Endothelial cell of umbilical vein (primary cell): Measurements from ENCODE around the gene KIF17. TPM values are rescaled to one million over a fixed set of nuclear protein-coding genes. Genes with fewer than 3 reads are reported as not detected.

Experiments
- BruUV-seq: library from RNA; stranded (reverse); fragments of 400-500 nt; replicated peaks from 2 replicates; lab custom pipeline; 2021; lab: Mats Ljungman, UMichigan
- CTCF ChIA-PET: fragments of 300-600, 350-600 bp; sonication (Branson Sonifier 250); formaldehyde crosslinking; loops from one replicate; lab custom pipeline; 2021; ENCODE audit warnings: antibody characterized with exemption, inconsistent platforms; lab: Charles Lee
- POLR2A ChIA-PET: fragments of 300-600, 350-600 bp; sonication (Branson Sonifier 250); formaldehyde crosslinking; loops from one replicate; lab custom pipeline; 2021; ENCODE audit warnings: antibody characterized with exemption, inconsistent platforms; lab: Charles Lee
- DNase-seq: peaks from one replicate; pipeline ENCODE4 v3.0.0-alpha.2; 2011; ENCODE audit warnings: low read depth, low spot score
- FAIRE-seq: peaks from 2 replicates; lab custom pipeline; 2011; peaks lifted over from hg19 to GRCh38; lab: Jason Lieb, UNC
- H2AFZ ChIP-seq: 2 replicates; pipeline ENCODE4 v1.6.0; 2012; ENCODE audit warnings: low read depth, low read length, control low read depth, inconsistent platforms
- H3K27ac ChIP-seq: 2 replicates; pipeline ENCODE4 v1.5.1; 2011; ENCODE audit warnings: low read depth, mild to moderate bottlenecking, control low read depth, low read length, moderate library complexity; ENCODE audit not compliant: insufficient read depth
- H3K27me3 ChIP-seq, 2 experiments: 2 replicates each; pipeline versions ENCODE4 v1.6.0 to v1.6.1; 2011; ENCODE audit warnings: low read length in 2 of 2, mixed read lengths in 1 of 2; ENCODE audit not compliant: control insufficient read depth in 2 of 2, insufficient read depth in 2 of 2
- H3K36me3 ChIP-seq, 2 experiments: 2 replicates in 1 of 2; 3 replicates in 1 of 2; pipeline ENCODE4 v1.5.1; 2011; ENCODE audit warnings: low read length in 2 of 2, mild to moderate bottlenecking in 1 of 2, moderate library complexity in 1 of 2; ENCODE audit not compliant: control insufficient read depth in 2 of 2, insufficient read depth in 2 of 2; ENCODE audit errors: extremely low read depth in 1 of 2
- H3K4me1 ChIP-seq: 3 replicates; pipeline ENCODE4 v1.5.1; 2011; ENCODE audit warnings: mild to moderate bottlenecking, low read length; ENCODE audit not compliant: control insufficient read depth, insufficient read depth; ENCODE audit errors: extremely low read depth
- H3K4me2 ChIP-seq: 2 replicates; pipeline ENCODE4 v1.6.1; 2011; ENCODE audit warnings: low read length, control low read depth, mixed read lengths; ENCODE audit not compliant: insufficient read depth
- H3K4me3 ChIP-seq, 3 experiments: fragments of 200-600 bp in 1 of 3; sonication (generic), shearing (Covaris generic) in 1 of 3; replicated peaks in 1 of 3; 2 replicates each; pipeline ENCODE4 v1.5.1; 2011 to 2016; ENCODE audit warnings: control low read depth in 3 of 3, low read length in 3 of 3, mild to moderate bottlenecking in 2 of 3, inconsistent platforms in 1 of 3, low read depth in 1 of 3, moderate library complexity in 1 of 3; ENCODE audit not compliant: insufficient read depth in 1 of 3
- H3K79me2 ChIP-seq: 2 replicates; pipeline ENCODE4 v1.6.0; 2012; ENCODE audit warnings: low read length, inconsistent platforms; ENCODE audit not compliant: control insufficient read depth, insufficient read depth
- H3K9ac ChIP-seq: replicated peaks from 2 replicates; pipeline ENCODE3; 2011; ENCODE audit warnings: low read length, control low read depth; ENCODE audit not compliant: insufficient read depth; ENCODE audit errors: extremely low read depth
- H3K9me1 ChIP-seq: replicated peaks from 3 replicates; pipeline ENCODE4 v1.6.0; 2011; ENCODE audit warnings: mild to moderate bottlenecking, low read length; ENCODE audit not compliant: control insufficient read depth, insufficient read depth; ENCODE audit errors: extremely low read depth
- H3K9me3 ChIP-seq: replicated peaks from 2 replicates; pipeline ENCODE4 v1.5.1; 2012; ENCODE audit warnings: low read length, inconsistent platforms; ENCODE audit not compliant: control insufficient read depth, insufficient read depth
- H4K20me1 ChIP-seq: replicated peaks from 2 replicates; pipeline ENCODE3; 2011; ENCODE audit warnings: mild to moderate bottlenecking, low read length; ENCODE audit not compliant: control insufficient read depth, insufficient read depth; ENCODE audit errors: extremely low read depth
- EZH2 ChIP-seq: IDR thresholded peaks from 2 replicates; pipeline ENCODE4 v1.6.1; 2012; ENCODE audit warnings: borderline replicate concordance, low read depth, mild to moderate bottlenecking, moderate library complexity, low read length, inconsistent platforms; ENCODE audit not compliant: severe bottlenecking
- FOS ChIP-seq: IDR thresholded peaks from 2 replicates; pipeline ENCODE4 v1.6.1; 2011; ENCODE audit warnings: mild to moderate bottlenecking, low read length, moderate library complexity, borderline replicate concordance; ENCODE audit not compliant: insufficient read depth
- GATA2 ChIP-seq: IDR thresholded peaks from 2 replicates; pipeline ENCODE4 v1.7.0; 2011; ENCODE audit warnings: low read depth, mild to moderate bottlenecking, moderate library complexity, mixed read lengths, low read length; ENCODE audit not compliant: insufficient read length, insufficient read depth
- JUN ChIP-seq: IDR thresholded peaks from 2 replicates; pipeline ENCODE4 v1.6.1; 2011; ENCODE audit warnings: borderline replicate concordance, low read depth; ENCODE audit not compliant: insufficient read length, insufficient read depth
- MYC ChIP-seq: IDR thresholded peaks from one replicate; pipeline ENCODE4 v1.6.1; 2011; ENCODE audit warnings: mild to moderate bottlenecking, low read depth, low read length
- POLR2A ChIP-seq: IDR thresholded peaks from 2 replicates; pipeline ENCODE4 v1.6.1; 2012; ENCODE audit warnings: low read depth, mild to moderate bottlenecking, control low read depth, low read length
- POLR2AphosphoS5 ChIP-seq: IDR thresholded peaks from 2 replicates; pipeline ENCODE4 v1.6.1; 2012; ENCODE audit warnings: low read depth, mild to moderate bottlenecking, control low read depth, low read length, moderate library complexity; ENCODE audit not compliant: insufficient read depth
- dilution Hi-C: fragments of 300-500 bp; cut with MboI; formaldehyde crosslinking; loops from one replicate; pipeline ENCODE4 v1.15.0; 2019; ENCODE audit warnings: low sequenced_read_pairs; ENCODE audit not compliant: extremely low pct_ligation_motif_present
- intact Hi-C: fragments of 100-400 bp; cut with micrococcal nuclease; formaldehyde crosslinking; loops from one replicate; pipeline ENCODE4 v1.10.0; 2022
- polyA plus RNA-seq, 4 experiments: library from polyadenylated mRNA; depleted of rRNA in 3 of 4; stranded (reverse) in 3 of 4; unstranded in 1 of 4; fragments of >200 nt; gene quantifications; 2 replicates each; pipeline versions ENCODE4 v1.2.1 to v1.2.3, GENCODE V29; 2011 to 2012; ENCODE audit warnings: missing spikeins in 1 of 4
- total RNA-seq: library from RNA; stranded (reverse); gene quantifications from 2 replicates; pipeline ENCODE4 v1.2.3, GENCODE V29; 2021
- TF ChIP-seq, protein P1 (sequence below), 2 donors: IDR thresholded peaks; 1 replicate in 1 of 2; 2 replicates in 1 of 2; pipeline ENCODE4 v1.5.1; 2011; ENCODE audit warnings: low read length in 2 of 2, mild to moderate bottlenecking in 2 of 2, moderate library complexity in 2 of 2, control low read depth in 1 of 2, inconsistent platforms in 1 of 2, low read depth in 1 of 2; ENCODE audit not compliant: insufficient read depth in 1 of 2; ENCODE audit errors: extremely low read depth in 1 of 2
- TF ChIP-seq, protein P2 (sequence below): IDR thresholded peaks from 2 replicates; pipeline ENCODE4 v1.6.1; 2011; ENCODE audit not compliant: insufficient read depth, insufficient read length

KIF17 gene
- total and polyA plus RNA-seq, 2 donors (not counting 3 experiments of a cell fraction or from before 2014, with no cell fraction given), result 1.1 to 1.5 TPM

DNA sequence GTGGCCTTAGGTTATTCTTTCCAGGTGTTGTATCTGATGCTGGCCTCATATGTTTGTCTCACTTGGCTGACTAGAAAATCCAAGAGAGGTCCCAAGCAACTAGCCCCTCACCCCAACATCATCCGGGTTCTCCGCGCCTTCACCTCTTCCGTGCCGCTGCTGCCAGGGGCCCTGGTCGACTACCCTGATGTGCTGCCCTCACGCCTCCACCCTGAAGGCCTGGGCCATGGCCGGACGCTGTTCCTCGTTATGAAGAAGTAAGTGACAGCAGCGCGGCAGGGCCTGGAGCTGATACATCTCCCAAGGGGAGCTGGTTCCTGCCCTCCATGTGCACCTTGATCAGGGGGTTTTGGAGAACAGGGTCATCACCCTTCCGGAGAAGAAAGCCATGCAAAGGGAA, 73.4 kb downstream of the KIF17 start:
- Histone ChIP-seq H4K20me1 (no peaks in the 10 kb centered on the region), H3K36me3 (peaks cover 2 to 29% of the 10 kb centered on the region in 2 experiments), H2AFZ (no peak overlapping the region), H3K9me3 (no peaks in the 10 kb centered on the region), H3K4me1 (no peaks in the 10 kb centered on the region), H3K4me2 (no peak overlapping the region), H3K9me1 (no peaks in the 10 kb centered on the region), H3K4me3 (no peak overlapping the region), H3K9ac (no peak overlapping the region), H3K27ac (no peak overlapping the region), H3K27me3 (no peaks in the 10 kb centered on the region), H3K79me2 (no peaks in the 10 kb centered on the region)
- DNase-seq (no peak), FAIRE-seq (no peak)
- CTCF ChIA-PET, result no interaction called here
- no TSS peak for BruUV-seq
- TF ChIP-seq POLR2AphosphoS5 (no peak), MYC (no peak), JUN (no peak)
- TF ChIP-seq, protein P1, sequence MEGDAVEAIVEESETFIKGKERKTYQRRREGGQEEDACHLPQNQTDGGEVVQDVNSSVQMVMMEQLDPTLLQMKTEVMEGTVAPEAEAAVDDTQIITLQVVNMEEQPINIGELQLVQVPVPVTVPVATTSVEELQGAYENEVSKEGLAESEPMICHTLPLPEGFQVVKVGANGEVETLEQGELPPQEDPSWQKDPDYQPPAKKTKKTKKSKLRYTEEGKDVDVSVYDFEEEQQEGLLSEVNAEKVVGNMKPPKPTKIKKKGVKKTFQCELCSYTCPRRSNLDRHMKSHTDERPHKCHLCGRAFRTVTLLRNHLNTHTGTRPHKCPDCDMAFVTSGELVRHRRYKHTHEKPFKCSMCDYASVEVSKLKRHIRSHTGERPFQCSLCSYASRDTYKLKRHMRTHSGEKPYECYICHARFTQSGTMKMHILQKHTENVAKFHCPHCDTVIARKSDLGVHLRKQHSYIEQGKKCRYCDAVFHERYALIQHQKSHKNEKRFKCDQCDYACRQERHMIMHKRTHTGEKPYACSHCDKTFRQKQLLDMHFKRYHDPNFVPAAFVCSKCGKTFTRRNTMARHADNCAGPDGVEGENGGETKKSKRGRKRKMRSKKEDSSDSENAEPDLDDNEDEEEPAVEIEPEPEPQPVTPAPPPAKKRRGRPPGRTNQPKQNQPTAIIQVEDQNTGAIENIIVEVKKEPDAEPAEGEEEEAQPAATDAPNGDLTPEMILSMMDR (IDR thresholded peaks at IDR 0.05; ENCODE audit: extremely low read depth in 1 of 2, insufficient read depth in 1 of 2, low read depth in 1 of 2, low read length in 2 of 2), result no peak
- TF ChIP-seq, protein P2, sequence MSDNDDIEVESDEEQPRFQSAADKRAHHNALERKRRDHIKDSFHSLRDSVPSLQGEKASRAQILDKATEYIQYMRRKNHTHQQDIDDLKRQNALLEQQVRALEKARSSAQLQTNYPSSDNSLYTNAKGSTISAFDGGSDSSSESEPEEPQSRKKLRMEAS, result no peak
- dilution Hi-C loops (no loop called here), intact Hi-C loops (no loop called here)
- POLR2A ChIA-PET, result no interaction called here

DNA sequence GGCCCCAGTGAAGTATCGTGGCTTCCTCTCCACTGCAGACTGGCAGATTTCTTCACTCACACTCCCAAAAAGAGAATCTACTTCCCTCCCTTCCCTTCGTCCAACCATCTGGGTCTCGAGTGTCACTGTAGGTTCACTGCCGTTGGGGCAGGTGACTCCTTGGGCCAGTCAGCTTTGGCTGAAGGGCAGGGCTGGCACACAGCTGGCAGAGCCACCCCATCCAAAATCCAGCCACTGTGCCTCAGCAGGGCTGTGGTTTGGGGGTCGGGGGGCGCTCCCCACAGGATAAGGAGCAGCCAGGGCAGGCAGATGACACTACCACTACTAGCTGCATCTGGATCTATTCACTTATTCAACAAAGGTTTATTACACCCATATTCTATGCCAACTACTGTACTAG, 74.7 kb downstream of the KIF17 start:
- Histone ChIP-seq H2AFZ (no peak overlapping the region), H3K9me3 (no peaks in the 10 kb centered on the region), H3K36me3 (peaks cover 2 to 23% of the 10 kb centered on the region in 2 experiments), H3K9ac (no peak overlapping the region), H3K27ac (no peak overlapping the region), H3K27me3 (no peaks in the 10 kb centered on the region), H3K4me2 (no peak overlapping the region), H3K4me3 (no peak overlapping the region), H3K9me1 (no peaks in the 10 kb centered on the region), H3K4me1 (no peaks in the 10 kb centered on the region), H4K20me1 (no peaks in the 10 kb centered on the region), H3K79me2 (no peaks in the 10 kb centered on the region)
- no peak for DNase-seq
- TF ChIP-seq POLR2AphosphoS5 (no peak), POLR2A (no peak), JUN (no peak), EZH2 (no peak), GATA2 (no peak), FOS (no peak), MYC (no peak)
- TF ChIP-seq, protein P1 (IDR thresholded peaks at IDR 0.05; ENCODE audit: extremely low read depth in 1 of 2, insufficient read depth in 1 of 2, low read depth in 1 of 2, low read length in 2 of 2), result no peak
- TF ChIP-seq, protein P2, result no peak
- dilution Hi-C loops, result no loop called here
- ChIA-PET CTCF (interaction anchor here (0.9 to 1.3 kb wide), 2 partner anchors 9 to 68 kb away, joined by 3 to 4 read pairs; no protein-coding TSS in a partner anchor), POLR2A (no interaction called here)
- intact Hi-C loops, result no loop called here
- no peak for FAIRE-seq
- no TSS peak for BruUV-seq
